GM18508 (cell line): ENCODE measurements around the gene SUGCT.

Experiments used
- ATAC-seq: cut with Tn5 transposase; IDR thresholded peaks from one replicate; pipeline ENCODE4 v1.9.1; 2021; ENCODE audit warnings: moderate number of reproducible peaks; ENCODE audit not compliant: insufficient read depth, unreplicated experiment

SUGCT gene

GRCh38 chr7:40698214-40698920 is 563.6 kb downstream of the SUGCT start:
- ATAC-seq: no peak

DNA sequence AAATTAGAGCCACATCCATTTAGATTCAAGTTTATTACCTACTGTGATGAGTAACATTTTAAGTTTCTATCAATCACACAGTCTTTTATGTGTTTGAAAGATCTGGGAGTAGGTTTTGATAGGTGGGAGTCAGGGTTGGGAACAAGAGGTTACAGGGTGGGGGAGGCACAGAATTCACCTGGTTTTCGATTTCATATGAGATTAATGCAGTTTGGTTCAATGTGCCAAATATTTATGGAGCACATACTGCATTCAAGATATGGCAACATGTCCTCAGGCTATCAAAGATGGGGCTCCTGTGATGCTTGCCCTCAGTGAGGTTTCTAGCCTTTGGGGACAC is 564.1 kb downstream of the SUGCT start:
- ATAC-seq: no peak

- no peak for ATAC-seq
Observed at GRCh38 chr7:40700653-40701421, 566.0 kb downstream of the SUGCT start.

DNA sequence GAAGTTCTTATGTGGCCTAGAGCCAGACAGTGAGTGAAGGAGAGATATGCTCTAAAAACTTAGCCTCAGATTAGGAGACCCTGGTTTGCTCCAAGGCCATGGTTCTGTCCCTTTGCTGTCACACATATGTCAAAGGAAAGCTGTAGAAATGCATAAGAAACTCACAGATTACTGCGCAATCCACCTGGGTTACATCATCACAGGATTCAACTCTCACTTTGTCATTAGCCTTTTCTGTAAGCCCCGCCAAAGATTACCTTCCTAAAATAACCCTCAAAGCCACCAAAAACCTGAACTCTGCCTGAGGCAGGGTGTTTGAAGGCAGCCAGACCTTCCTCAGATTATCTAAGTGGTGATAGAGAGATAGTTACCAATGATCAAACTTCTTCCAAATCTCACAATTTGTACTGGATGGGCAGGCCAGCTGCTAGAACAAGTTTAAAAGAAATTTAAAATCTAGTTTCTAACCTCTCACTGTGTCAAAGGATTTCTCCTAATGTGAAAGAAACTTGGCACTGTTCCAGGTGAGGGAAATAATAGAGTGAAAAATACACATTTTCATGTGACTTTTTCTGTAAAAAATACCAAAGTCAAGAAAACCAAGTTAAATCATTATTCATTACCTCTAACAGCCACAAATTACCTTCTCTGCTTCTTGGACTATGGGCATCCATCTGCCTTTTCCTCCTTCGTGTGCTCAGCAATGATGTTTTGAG is 567.2 kb downstream of the SUGCT start:
- no peak for ATAC-seq

GRCh38 chr7:40704172-40704571 is 569.4 kb downstream of the SUGCT start:
- ATAC-seq: no peak

DNA sequence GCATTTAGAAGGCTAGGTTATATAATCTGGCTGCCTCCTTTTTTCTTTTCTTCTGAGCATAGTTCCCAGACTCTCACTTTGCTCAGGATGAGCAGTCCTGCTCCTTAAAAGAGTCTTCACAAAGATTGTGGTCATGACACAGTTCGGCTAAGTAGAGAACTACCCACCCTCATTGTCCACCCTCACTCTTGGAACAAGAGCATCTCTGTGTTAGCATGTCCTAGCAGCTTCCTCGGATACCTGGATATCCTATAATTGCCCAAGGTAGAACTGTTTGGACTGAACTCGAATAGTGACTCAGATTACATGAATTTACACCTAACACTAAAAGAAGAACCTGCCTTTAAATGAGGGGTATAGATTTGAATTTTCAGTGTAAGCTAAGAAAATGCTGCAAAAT is 572.0 kb downstream of the SUGCT start:
- ATAC-seq: no peak

DNA sequence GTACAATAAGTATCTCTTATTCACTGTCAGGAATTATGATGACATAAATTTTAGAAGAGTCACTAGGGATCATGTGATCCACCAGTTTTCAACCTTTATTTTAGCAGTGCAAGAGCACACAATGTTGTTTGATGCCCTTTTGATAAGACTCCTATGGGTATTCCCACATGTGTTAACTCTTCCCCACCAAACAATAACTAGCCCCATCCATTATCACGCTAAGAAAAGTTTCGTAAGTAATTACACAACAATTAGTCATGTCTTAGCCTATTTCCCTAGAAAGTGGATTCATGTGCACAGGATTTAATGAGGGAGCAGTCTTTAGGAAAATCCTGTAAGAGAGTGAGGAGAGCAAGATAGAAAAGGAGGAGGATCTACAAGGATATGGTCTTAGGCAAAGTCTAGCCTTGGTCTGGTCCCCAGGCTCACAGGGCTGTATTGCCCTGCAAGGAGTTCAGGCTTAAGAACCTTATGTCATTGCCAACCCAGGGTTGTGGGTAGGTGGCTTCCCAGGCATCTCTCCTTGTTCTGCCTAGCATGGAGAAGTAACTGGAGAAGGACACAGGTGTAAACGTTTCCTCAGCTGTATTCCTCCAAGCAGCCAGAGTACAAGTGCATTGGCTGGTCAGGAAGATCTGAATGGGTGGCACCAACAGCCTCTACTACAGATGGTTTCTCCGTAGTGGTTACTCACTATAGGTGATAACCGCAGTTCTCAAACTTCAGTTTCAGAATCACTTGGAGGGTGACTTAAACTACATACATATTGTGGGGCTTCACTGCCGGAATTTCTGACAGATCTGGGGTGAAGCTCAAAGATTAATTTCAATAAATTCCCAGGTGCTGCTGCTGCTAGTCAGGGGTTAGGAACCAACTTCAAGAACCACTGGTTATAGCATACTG is 574.5 kb downstream of the SUGCT start:
- ATAC-seq: peak; percentile 99

- no peak for ATAC-seq
Observed at GRCh38 chr7:40711706-40712105, 576.9 kb downstream of the SUGCT start.

DNA sequence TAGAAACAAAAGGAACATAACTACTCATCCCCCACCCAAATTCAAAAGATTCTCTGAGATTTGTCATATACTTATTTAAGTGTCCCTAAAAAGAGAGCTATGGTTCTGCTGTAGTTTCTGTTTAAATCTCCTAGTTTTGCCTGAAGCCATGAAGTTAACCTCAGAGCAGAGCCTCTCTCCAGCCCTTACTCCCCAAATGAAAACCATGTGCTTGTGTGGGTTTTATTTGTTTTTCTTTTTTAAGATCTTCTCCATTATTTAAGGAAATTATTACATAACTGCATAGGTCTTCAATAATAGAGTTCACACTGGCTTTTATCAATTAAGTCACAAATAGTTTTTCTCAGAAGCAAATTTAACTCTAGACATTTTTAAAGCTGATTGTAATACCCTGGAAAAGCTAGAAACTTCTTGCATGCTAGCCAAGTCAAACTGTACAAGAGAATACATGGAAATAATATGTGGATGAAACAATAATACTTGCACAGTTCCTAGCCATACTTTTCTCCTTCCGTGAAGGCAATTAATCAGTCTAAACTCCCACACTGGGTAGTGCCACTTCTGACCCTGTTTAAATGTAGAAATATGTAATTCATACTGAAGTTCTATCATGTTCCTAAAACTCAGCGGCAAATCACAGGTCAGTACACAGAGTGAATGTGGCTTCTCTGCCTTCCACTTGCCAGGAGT is 579.7 kb downstream of the SUGCT start:
- ATAC-seq: no peak

- no peak for ATAC-seq
Observed at GRCh38 chr7:40715053-40715430, 580.2 kb downstream of the SUGCT start.

GRCh38 chr7:40716052-40716451 is 581.2 kb downstream of the SUGCT start:
- ATAC-seq: no peak

DNA sequence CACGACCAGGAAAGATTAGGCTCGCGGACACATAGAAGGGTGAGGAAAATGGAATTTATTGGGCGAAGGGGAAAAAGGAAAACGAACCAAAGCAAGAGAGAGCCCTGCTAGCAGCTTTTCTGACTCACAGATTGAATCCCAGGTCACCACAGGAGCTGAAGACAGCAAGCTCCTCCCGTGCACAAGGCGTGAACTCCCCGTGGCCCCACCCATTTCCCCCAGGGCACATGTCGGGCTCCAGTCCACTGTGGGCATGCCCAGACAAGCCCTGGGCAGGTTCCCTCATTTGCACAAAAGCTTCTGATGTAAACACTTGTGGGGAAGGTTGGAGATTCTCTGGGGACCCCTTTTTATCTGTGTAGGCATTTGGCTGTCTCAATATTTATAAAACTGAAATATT is 582.4 kb downstream of the SUGCT start:
- ATAC-seq: peak; percentile 59

GRCh38 chr7:40720416-40720815 is 585.6 kb downstream of the SUGCT start:
- ATAC-seq: no peak

DNA sequence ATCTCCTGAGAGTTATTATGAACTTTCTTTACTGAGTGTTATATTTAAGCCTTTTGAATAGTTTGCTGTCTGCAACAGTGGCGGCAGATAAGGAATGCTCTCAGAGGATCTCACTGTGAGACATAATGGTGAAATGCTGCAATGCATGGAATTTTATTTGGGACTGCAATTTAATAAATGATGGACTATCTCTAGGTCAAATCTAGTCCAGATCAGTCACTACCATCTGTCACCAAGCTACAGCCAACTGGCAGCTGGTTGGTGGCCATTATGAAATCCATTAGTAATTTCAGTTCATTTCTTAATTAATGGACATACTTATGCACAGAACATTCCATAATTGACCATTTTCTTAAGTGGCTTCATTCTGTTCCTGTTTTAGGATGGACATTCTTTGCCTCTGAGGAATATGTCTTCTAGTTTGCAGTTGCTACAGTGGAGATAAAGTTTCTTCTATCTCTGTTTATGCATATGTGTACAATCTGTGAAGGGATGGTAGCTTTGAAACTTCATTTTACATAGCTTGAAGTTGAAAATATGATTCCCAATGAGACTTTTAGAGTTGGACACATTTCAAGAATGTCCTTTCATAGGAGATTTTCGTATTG is 586.6 kb downstream of the SUGCT start:
- ATAC-seq: no peak

DNA sequence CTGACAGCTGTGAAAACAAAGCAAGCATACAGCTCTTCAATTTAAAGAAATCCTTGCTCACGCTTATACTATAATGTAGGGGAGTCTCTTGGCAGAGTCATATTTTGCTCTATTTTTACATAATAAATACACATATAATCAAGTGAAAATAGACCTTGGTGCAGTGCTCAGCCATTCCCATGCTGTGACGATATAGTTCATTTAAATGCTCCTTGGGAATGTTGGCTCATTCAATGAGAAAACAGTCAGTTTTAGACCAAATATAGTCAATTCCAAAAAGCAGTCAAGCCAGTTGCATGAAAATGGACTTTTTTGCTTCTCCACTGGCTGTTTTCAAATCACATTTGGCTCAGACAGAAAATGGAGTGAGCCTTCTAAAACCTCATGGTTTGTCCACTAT is 587.4 kb downstream of the SUGCT start:
- ATAC-seq: no peak

DNA sequence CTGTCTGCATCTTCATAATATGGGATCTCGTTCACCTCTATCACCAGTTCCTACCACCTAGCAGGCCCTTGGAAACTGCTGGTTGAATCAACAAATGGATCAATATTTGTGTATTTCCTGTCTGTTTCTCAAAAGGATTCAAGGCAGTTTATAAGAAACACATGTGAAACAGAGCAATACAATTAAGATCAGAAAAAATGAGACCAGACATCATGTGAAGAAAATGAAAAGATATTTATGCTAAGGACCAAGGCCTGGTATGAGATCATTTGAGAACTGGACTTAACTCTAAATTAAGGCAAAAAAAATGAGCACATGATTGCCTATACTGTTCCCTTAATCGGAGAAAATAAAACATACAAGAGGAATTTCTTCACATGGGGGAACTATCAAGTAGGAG is 589.0 kb downstream of the SUGCT start:
- no peak for ATAC-seq

GRCh38 chr7:40726559-40726958 is 591.8 kb downstream of the SUGCT start:
- ATAC-seq: no peak

- no peak for ATAC-seq
Observed at GRCh38 chr7:40733114-40733513, 598.3 kb downstream of the SUGCT start.

DNA sequence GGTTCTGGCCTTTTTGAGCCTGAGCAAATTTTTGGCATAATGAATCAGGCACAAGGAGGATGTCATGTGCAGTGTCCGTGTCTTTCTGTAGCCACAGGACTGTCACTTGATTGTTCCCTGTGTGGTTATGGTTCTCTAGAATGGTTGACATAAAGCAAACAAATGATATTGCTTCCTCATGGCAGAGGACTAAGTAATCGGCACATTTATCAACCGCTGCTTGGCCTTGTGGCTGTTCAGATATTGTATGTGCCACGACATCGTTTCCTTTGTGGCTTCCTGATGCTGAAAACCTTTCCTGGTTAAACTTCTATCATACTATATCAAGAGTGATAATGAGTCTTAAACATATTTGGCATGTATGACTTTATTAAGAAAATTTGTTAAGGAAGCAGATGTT is 598.8 kb downstream of the SUGCT start:
- ATAC-seq: no peak
